NCI-H774 (cell line): ENCODE data around the gene AQP7.
A peak's percentile ranks its signal among the peaks of the same experiment; 100 is the strongest.
"Not testable (repeated sequence)": the region's sequence is repeated elsewhere in the genome, so short reads cannot be mapped to it uniquely, and the experiment has no call there.

ENCODE experiments used
- DNase-seq: peaks from one replicate; lab custom pipeline; 2025; lab: John Stamatoyannopoulos, UW

Gene AQP7

GRCh38 chr9:33395159-33395879 lies 7.0 kb downstream of the AQP7 start:
- not testable (repeated sequence) for DNase-seq

- not testable (repeated sequence) for DNase-seq
Observed at GRCh38 chr9:33393986-33394385, 8.4 kb downstream of the AQP7 start.

GRCh38 chr9:33393581-33393980 lies 8.8 kb downstream of the AQP7 start:
- DNase-seq, result no peak

- DNase-seq, result not testable (repeated sequence)
Observed at GRCh38 chr9:33392591-33393021, 9.8 kb downstream of the AQP7 start.

- peak; percentile 24 for DNase-seq
Observed at GRCh38 chr9:33391111-33391771, 11.1 kb downstream of the AQP7 start.

- no peak for DNase-seq
Observed at GRCh38 chr9:33388110-33388994, 14.0 kb downstream of the AQP7 start.

GRCh38 chr9:33386998-33387397 lies 15.4 kb downstream of the AQP7 start:
- not testable (repeated sequence) for DNase-seq

- DNase-seq, result not testable (repeated sequence)
Observed at GRCh38 chr9:33386641-33386996, 15.7 kb downstream of the AQP7 start.

- not testable (repeated sequence) for DNase-seq
Observed at GRCh38 chr9:33385979-33386640, 16.3 kb downstream of the AQP7 start.

- not testable (repeated sequence) for DNase-seq
Observed at GRCh38 chr9:33385536-33385935, 16.8 kb downstream of the AQP7 start.

GRCh38 chr9:33383396-33383795 lies 19.0 kb downstream of the AQP7 start:
- DNase-seq, result not testable (repeated sequence)

- not testable (repeated sequence) for DNase-seq
Observed at GRCh38 chr9:33382397-33382796, 20.0 kb downstream of the AQP7 start.

- DNase-seq, result no peak
Observed at GRCh38 chr9:33381231-33381791, 21.1 kb downstream of the AQP7 start.

- DNase-seq, result no peak
Observed at GRCh38 chr9:33380390-33381094, 21.8 kb downstream of the AQP7 start.

GRCh38 chr9:33379666-33380389 lies 22.5 kb downstream of the AQP7 start:
- no peak for DNase-seq

- no peak for DNase-seq
Observed at GRCh38 chr9:33378121-33378795, 24.1 kb downstream of the AQP7 start.

GRCh38 chr9:33377089-33377715 lies 25.2 kb downstream of the AQP7 start:
- no peak for DNase-seq

- no peak for DNase-seq
Observed at GRCh38 chr9:33375841-33376321, 26.5 kb downstream of the AQP7 start.

GRCh38 chr9:33375238-33375840 lies 27.0 kb downstream of the AQP7 start:
- DNase-seq, result no peak
